CD4-positive, CD25-positive, alpha-beta regulatory T cell (primary cell): ENCODE results near the gene FAM78B. TPM values are rescaled to one million over a fixed set of nuclear protein-coding genes. Genes with fewer than 3 reads are reported as not detected.

ENCODE experiments used
- ATAC-seq, 2 donors: fragments of 150-1000 bp; cut with Tn5 transposase; one replicate each; pipeline ENCODE4 v1.10.0; 2021; ENCODE audit warnings: low read depth in 2 of 2, moderate number of reproducible peaks in 2 of 2, moderate library complexity in 1 of 2
- DNase-seq, 3 donors: peaks; one replicate each; pipeline versions ENCODE4 v3.0.0 to v3.0.0-alpha.2; 2012 to 2022; ENCODE audit warnings: mixed read lengths in 1 of 3
- H3K27ac ChIP-seq: one replicate; pipeline ENCODE4 v1.7.0; 2013; ENCODE audit warnings: mild to moderate bottlenecking, low read length; ENCODE audit not compliant: insufficient read depth, poor library complexity, severe bottlenecking
- H3K27me3 ChIP-seq: one replicate; pipeline ENCODE4 v1.7.0; 2013; ENCODE audit warnings: low read length; ENCODE audit not compliant: control insufficient read depth, insufficient read depth
- H3K36me3 ChIP-seq: one replicate; pipeline ENCODE4 v1.7.0; 2013; ENCODE audit warnings: mild to moderate bottlenecking, low read length, moderate library complexity; ENCODE audit not compliant: control insufficient read depth, insufficient read depth
- H3K4me1 ChIP-seq: 2 replicates; pipeline ENCODE4 v1.7.0; 2013; ENCODE audit warnings: mild to moderate bottlenecking, low read length; ENCODE audit not compliant: insufficient read depth, control insufficient read depth, poor library complexity, severe bottlenecking
- H3K4me3 ChIP-seq: one replicate; pipeline ENCODE4 v1.7.0; 2013; ENCODE audit warnings: low read depth, mild to moderate bottlenecking, low read length, moderate library complexity
- H3K9me3 ChIP-seq, 2 experiments: 1 replicate in 1 of 2; 2 replicates in 1 of 2; pipeline ENCODE4 v1.7.0; 2013; ENCODE audit warnings: low read length in 2 of 2, mild to moderate bottlenecking in 1 of 2, moderate library complexity in 1 of 2; ENCODE audit not compliant: control insufficient read depth in 2 of 2
- H3K27ac Mint-ChIP-seq, 3 donors: one replicate each; pipeline ENCODE4 v1.8.0; 2020 to 2022; ENCODE audit warnings: mild to moderate bottlenecking in 3 of 3, mixed read lengths in 3 of 3, moderate library complexity in 2 of 3
- H3K27me3 Mint-ChIP-seq: one replicate; pipeline ENCODE4 v1.8.0; 2022; ENCODE audit warnings: mild to moderate bottlenecking, mixed read lengths
- H3K36me3 Mint-ChIP-seq: one replicate; pipeline ENCODE4 v1.8.0; 2020; ENCODE audit warnings: mixed read lengths
- H3K4me1 Mint-ChIP-seq, 4 donors: one replicate each; pipeline ENCODE4 v1.8.0; 2020 to 2022; ENCODE audit warnings: mixed read lengths in 4 of 4, mild to moderate bottlenecking in 1 of 4
- H3K4me3 Mint-ChIP-seq, 4 donors: one replicate each; pipeline ENCODE4 v1.8.0; 2020 to 2022; ENCODE audit warnings: mild to moderate bottlenecking in 4 of 4, mixed read lengths in 4 of 4, moderate library complexity in 3 of 4
- H3K9me3 Mint-ChIP-seq, 7 donors: one replicate each; pipeline ENCODE4 v1.8.0; 2020 to 2022; ENCODE audit warnings: mixed read lengths in 7 of 7, mild to moderate bottlenecking in 3 of 7, moderate library complexity in 2 of 7
- polyA plus RNA-seq, 4 donors: library from polyadenylated mRNA; unstranded; fragments of 300-500 nt; fragmentation: Illumina TruSeq; gene quantifications; one replicate each; pipeline ENCODE4 v1.2.3, GENCODE V29; 2021
- total RNA-seq: library from RNA; stranded (reverse); gene quantifications from one replicate; pipeline ENCODE4 v1.2.3, GENCODE V29; 2022

FAM78B gene
- total and polyA plus RNA-seq, 5 donors from 2014 or later: 0.07 to 0.30 TPM; not detected in 3

DNA sequence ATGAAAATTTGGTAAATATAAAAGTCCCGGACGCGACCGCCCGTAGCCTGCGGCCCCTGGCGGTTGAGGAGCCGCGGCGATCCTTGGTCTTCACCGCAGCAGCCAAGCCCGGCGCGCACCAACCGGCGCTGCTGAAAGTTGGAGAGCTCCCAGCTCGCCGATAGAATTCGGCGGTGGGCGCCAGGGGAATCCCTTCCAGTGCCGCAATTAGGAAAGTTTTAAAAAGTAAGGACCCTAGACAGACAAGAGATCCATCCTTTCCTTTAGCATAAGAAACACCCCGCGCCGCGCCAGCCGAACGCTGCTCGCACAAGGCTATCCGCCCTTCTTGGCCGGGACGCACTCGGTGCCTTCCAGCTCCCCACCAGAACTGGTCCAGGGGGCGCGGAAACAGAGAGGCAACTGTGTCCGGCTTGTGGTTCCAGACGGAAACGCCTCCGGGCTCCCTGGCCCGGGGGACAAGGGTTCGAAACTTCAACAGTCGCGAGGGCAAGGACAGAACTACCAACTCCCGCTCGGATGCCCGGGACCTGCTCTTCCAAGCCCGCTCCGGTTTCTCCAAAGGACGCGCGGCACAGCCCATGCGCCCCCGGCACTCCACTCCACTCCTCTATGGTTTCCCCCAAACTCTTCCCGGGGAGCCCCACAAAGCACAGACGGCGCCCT is 1.7 kb downstream of the FAM78B start:
- no peak overlapping the region for H3K27ac Mint-ChIP-seq
- no peaks in the 10 kb centered on the region for H3K36me3 Mint-ChIP-seq
- peaks cover 0 to 22% (median 0%) of the 10 kb centered on the region in 4 donors for H3K4me1 Mint-ChIP-seq
- Histone ChIP-seq H3K36me3 (no peaks in the 10 kb centered on the region), H3K9me3 (no peaks in the 10 kb centered on the region), H3K4me3 (no peak overlapping the region), H3K27ac (no peak overlapping the region), H3K27me3 (peaks cover 16% of the 10 kb centered on the region), H3K4me1 (peaks cover 18% of the 10 kb centered on the region)
- peak in 1 of 3 donors; percentile 34 for DNase-seq
- H3K4me3 Mint-ChIP-seq: peak overlapping the region; percentile 71 to 85 (median 81)
- no peak for ATAC-seq
- H3K27me3 Mint-ChIP-seq: peaks cover 61% of the 10 kb centered on the region
- peaks cover 0 to 3% (median 0%) of the 10 kb centered on the region in 7 donors for H3K9me3 Mint-ChIP-seq

- H3K36me3 Mint-ChIP-seq: no peaks in the 10 kb centered on the region
- Histone ChIP-seq H3K9me3 (no peaks in the 10 kb centered on the region), H3K36me3 (no peaks in the 10 kb centered on the region), H3K4me1 (peaks cover 18% of the 10 kb centered on the region), H3K27me3 (peaks cover 16% of the 10 kb centered on the region), H3K27ac (no peak overlapping the region), H3K4me3 (no peak overlapping the region)
- peak overlapping the region; percentile 69 to 85 (median 76) for H3K4me3 Mint-ChIP-seq
- H3K9me3 Mint-ChIP-seq: peaks cover 0 to 3% (median 0%) of the 10 kb centered on the region in 7 donors
- ATAC-seq: no peak
- H3K4me1 Mint-ChIP-seq: peaks cover 0 to 22% (median 0%) of the 10 kb centered on the region in 4 donors
- H3K27me3 Mint-ChIP-seq: peaks cover 66% of the 10 kb centered on the region
- no peak overlapping the region for H3K27ac Mint-ChIP-seq
- DNase-seq: no peak
Observed at GRCh38 chr1:166164646-166164994, 2.2 kb downstream of the FAM78B start.

GRCh38 chr1:166159656-166160055 is 7.1 kb downstream of the FAM78B start:
- DNase-seq: no peak
- Mint-ChIP-seq H3K9me3 (peaks cover 0 to 2% (median 0%) of the 10 kb centered on the region in 7 donors), H3K4me3 (no peak overlapping the region), H3K4me1 (peaks cover 0 to 2% (median 0%) of the 10 kb centered on the region in 4 donors), H3K27me3 (peaks cover 38% of the 10 kb centered on the region), H3K36me3 (no peaks in the 10 kb centered on the region), H3K27ac (no peak overlapping the region)
- Histone ChIP-seq H3K36me3 (no peaks in the 10 kb centered on the region), H3K4me1 (no peaks in the 10 kb centered on the region), H3K27me3 (peaks cover 12% of the 10 kb centered on the region), H3K4me3 (no peak overlapping the region), H3K9me3 (no peaks in the 10 kb centered on the region), H3K27ac (no peak overlapping the region)
- no peak for ATAC-seq

DNA sequence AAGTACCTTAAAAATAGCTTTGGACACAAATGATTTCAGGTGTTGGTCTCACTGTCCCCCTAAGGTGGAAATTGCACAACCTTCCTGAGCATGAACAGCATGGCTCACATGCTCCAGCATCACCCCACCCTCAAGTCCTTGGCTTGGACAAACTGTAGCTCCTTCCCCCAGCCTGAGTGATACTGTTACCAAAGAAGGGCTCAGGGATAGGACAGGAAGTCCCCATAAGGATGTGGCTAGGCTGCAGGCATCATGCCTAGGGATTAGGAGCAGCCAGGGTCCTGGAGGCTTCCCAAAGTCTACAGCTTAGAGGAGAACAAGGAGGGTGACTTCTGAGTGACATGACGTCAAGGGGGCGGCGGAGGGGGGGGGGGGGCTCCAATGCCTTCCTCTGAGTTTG is 10.1 kb downstream of the FAM78B start:
- Histone ChIP-seq H3K27me3 (no peaks in the 10 kb centered on the region), H3K27ac (no peak overlapping the region), H3K36me3 (no peaks in the 10 kb centered on the region), H3K4me1 (no peaks in the 10 kb centered on the region), H3K9me3 (no peaks in the 10 kb centered on the region), H3K4me3 (no peak overlapping the region)
- no peaks in the 10 kb centered on the region for H3K4me1 Mint-ChIP-seq
- peaks cover 0 to 2% (median 0%) of the 10 kb centered on the region in 7 donors for H3K9me3 Mint-ChIP-seq
- H3K4me3 Mint-ChIP-seq: no peak overlapping the region
- H3K27ac Mint-ChIP-seq: no peak overlapping the region
- DNase-seq: no peak
- no peaks in the 10 kb centered on the region for H3K36me3 Mint-ChIP-seq
- H3K27me3 Mint-ChIP-seq: peaks cover 12% of the 10 kb centered on the region
- no peak for ATAC-seq

GRCh38 chr1:166155108-166155507 is 11.7 kb downstream of the FAM78B start:
- no peak overlapping the region for H3K4me3 ChIP-seq
- Mint-ChIP-seq H3K27ac (no peak overlapping the region), H3K4me1 (no peaks in the 10 kb centered on the region), H3K36me3 (no peaks in the 10 kb centered on the region), H3K4me3 (no peak overlapping the region), H3K27me3 (peaks cover 7% of the 10 kb centered on the region), H3K9me3 (no peaks in the 10 kb centered on the region)
- DNase-seq: no peak
- H3K36me3 ChIP-seq: no peaks in the 10 kb centered on the region
- no peaks in the 10 kb centered on the region for H3K27me3 ChIP-seq
- ATAC-seq: no peak
- no peak overlapping the region for H3K27ac ChIP-seq
- no peaks in the 10 kb centered on the region for H3K4me1 ChIP-seq
- H3K9me3 ChIP-seq: no peaks in the 10 kb centered on the region

- DNase-seq (no peak), ATAC-seq (no peak)
- Histone ChIP-seq H3K9me3 (no peaks in the 10 kb centered on the region), H3K4me3 (no peak overlapping the region), H3K27ac (no peak overlapping the region), H3K27me3 (no peaks in the 10 kb centered on the region), H3K4me1 (no peaks in the 10 kb centered on the region), H3K36me3 (no peaks in the 10 kb centered on the region)
- Mint-ChIP-seq H3K4me1 (no peaks in the 10 kb centered on the region), H3K36me3 (no peaks in the 10 kb centered on the region), H3K4me3 (peak overlapping the region in 1 of 4 donors; percentile 56), H3K27ac (no peak overlapping the region), H3K27me3 (no peaks in the 10 kb centered on the region), H3K9me3 (peaks cover 0 to 2% (median 0%) of the 10 kb centered on the region in 7 donors)
Observed at GRCh38 chr1:166153525-166154314, 13.1 kb downstream of the FAM78B start.

GRCh38 chr1:166152978-166153377 is 13.8 kb downstream of the FAM78B start:
- H3K9me3 ChIP-seq: no peaks in the 10 kb centered on the region
- DNase-seq (no peak), ATAC-seq (no peak)
- no peaks in the 10 kb centered on the region for H3K4me1 Mint-ChIP-seq
- H3K9me3 Mint-ChIP-seq: peaks cover 0 to 2% (median 0%) of the 10 kb centered on the region in 7 donors
- H3K27me3 ChIP-seq: no peaks in the 10 kb centered on the region
- H3K27ac ChIP-seq: no peak overlapping the region
- H3K36me3 ChIP-seq: no peaks in the 10 kb centered on the region
- H3K4me3 ChIP-seq: no peak overlapping the region
- no peak overlapping the region for H3K27ac Mint-ChIP-seq
- no peaks in the 10 kb centered on the region for H3K27me3 Mint-ChIP-seq
- no peaks in the 10 kb centered on the region for H3K36me3 Mint-ChIP-seq
- no peak overlapping the region for H3K4me3 Mint-ChIP-seq
- H3K4me1 ChIP-seq: no peaks in the 10 kb centered on the region
